ENCODE data around the gene MIA. TPM values are rescaled to one million over a fixed set of nuclear protein-coding genes. Genes with fewer than 3 reads are reported as not detected.

The MIA gene
- total and polyA plus RNA-seq, 3 experiments from 2014 or later: 0.89 to 1.1 TPM; not detected in 1

DNA sequence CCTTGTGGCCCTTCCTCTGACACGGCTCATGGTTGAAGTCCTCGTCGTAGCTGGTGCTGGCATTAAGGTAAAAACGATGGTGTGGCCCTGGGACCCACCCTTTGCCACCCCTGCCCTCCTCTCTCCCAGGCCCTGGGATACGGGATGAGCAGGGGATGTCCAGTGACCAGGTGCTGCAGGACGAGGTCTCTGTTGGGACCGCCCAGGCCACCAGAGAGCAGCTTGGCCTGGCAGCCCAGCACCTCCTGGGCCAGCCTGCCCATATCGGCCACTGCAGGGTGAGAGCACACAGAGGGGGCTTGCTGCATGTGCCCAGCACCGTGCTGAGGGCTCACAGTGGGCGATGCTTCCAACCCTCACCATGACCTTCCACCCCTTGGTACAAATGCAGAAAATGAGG, 31.4 kb upstream of the MIA start:
- Mint-ChIP-seq H3K4me1 (peaks cover 0 to 4% (median 0%) of the 10 kb centered on the region in 3 donors), H3K4me3 (no peak overlapping the region), H3K36me3 (peaks cover 0 to 14% (median under 1%) of the 10 kb centered on the region in 3 donors), H3K9me3 (no peaks in the 10 kb centered on the region), H3K27ac (no peak overlapping the region), H3K27me3 (no peaks in the 10 kb centered on the region)
- no peak overlapping the region for H3K27ac ChIP-seq (ENCODE audit: low read depth, low read length)
- no peaks in the 10 kb centered on the region for H3K27me3 ChIP-seq (ENCODE audit: insufficient read depth, low read length, poor library complexity, severe bottlenecking)
- H3K36me3 ChIP-seq (ENCODE audit: insufficient read depth, low read length): peaks cover under 1% of the 10 kb centered on the region
- DNase-seq: no peak
- ChIA-PET CTCF (interaction anchor here (0.7 to 1.9 kb wide), 3 partner anchors 8 to 81 kb away, joined by 3 to 6 read pairs (median 4); no protein-coding TSS in a partner anchor), POLR2A (no interaction called here)
- H3K4me3 ChIP-seq (ENCODE audit: low read length): no peak overlapping the region
- no peaks in the 10 kb centered on the region for H3K9me3 ChIP-seq (ENCODE audit: low read length)
- no peaks in the 10 kb centered on the region for H3K4me1 ChIP-seq (ENCODE audit: insufficient read depth, low read length)

DNA sequence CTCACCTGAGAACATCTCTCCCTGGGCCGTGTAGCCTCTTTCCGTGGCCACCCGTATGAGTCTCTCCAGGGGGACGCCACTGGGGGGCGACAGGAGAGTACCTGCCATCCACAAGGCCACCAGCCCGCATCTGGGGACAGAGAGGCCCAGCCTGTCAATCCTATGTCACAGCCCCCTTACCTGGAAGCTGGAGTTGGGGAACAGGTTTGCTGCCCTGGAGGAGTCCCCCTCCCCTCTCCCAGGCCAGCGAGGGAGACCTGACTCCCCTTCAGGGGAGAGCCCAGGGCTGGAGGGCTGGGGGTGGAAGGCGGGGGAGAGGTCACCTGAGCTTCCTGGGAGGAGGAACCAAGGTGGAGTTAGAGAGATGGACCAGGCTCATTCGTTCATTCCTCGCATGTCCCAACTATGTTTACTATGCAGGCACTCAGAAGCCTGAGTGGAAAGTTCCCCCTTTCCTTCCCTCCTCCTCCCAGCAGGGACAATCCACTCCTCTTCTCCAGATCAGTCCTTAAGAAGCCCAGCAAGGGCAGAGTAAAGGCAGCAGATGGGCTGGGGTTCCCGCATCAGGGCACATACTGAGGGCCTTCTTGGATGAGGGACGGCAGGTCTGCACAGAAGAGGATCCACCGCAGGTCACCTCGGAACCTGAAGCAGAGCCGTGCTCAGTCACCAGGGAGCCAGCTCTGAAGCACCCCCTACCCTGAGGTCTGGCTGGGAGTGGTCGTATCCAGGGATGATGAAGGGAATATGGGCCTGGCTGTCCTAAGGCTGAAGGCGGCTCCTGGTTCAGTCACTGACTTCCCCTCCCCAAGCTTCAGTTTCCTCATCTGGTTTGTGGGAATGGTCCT, 30.5 kb upstream of the MIA start:
- H3K36me3 ChIP-seq (ENCODE audit: insufficient read depth, low read length): no peaks in the 10 kb centered on the region
- H3K27ac ChIP-seq (ENCODE audit: low read depth, low read length): no peak overlapping the region
- Mint-ChIP-seq H3K9me3 (no peaks in the 10 kb centered on the region), H3K4me1 (peaks cover 3 to 8% (median 5%) of the 10 kb centered on the region in 3 donors), H3K36me3 (peaks cover 0 to 5% (median 0%) of the 10 kb centered on the region in 3 donors), H3K4me3 (no peak overlapping the region), H3K27me3 (no peaks in the 10 kb centered on the region), H3K27ac (peak overlapping the region in 1 of 8 donors; percentile 73)
- no peaks in the 10 kb centered on the region for H3K9me3 ChIP-seq (ENCODE audit: low read length)
- no peaks in the 10 kb centered on the region for H3K27me3 ChIP-seq (ENCODE audit: insufficient read depth, low read length, poor library complexity, severe bottlenecking)
- ChIA-PET CTCF (interaction anchor here (0.7 to 1.9 kb wide), 4 partner anchors 9 to 460 kb away, joined by 3 to 6 read pairs (median 4); no protein-coding TSS in a partner anchor), POLR2A (interaction anchor here (1.2 kb wide), 1 partner anchor 33 kb away, joined by 5 read pairs; the partner anchor contains the start of gene RAB4B)
- DNase-seq: peak in 2 of 5 donors; percentile 33 to 61
- H3K4me1 ChIP-seq (ENCODE audit: insufficient read depth, low read length): peaks cover 4% of the 10 kb centered on the region
- no peak overlapping the region for H3K4me3 ChIP-seq (ENCODE audit: low read length)

DNA sequence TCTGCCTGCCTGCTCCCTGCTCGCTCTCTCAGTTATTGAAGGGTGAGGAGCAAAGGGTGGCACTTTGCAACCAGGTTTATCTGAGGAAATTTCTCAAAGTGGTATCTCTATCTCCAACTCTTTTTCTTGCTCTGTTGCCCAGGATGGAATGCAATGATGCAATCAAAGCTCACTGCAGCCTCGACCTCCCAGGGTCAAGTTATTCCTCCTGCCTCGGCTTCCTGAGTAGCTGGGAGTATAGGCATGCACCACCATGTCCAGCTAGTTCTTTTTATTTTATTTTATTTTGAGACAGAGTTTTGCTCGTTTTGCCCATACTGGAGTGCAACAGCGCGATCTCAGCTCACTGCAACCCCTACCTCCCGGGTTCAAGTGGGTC, 29.9 kb upstream of the MIA start:
- Histone ChIP-seq H3K4me1 (ENCODE audit: insufficient read depth, low read length) (peaks cover 8% of the 10 kb centered on the region), H3K27ac (ENCODE audit: low read depth, low read length) (no peak overlapping the region), H3K4me3 (ENCODE audit: low read length) (no peak overlapping the region), H3K9me3 (ENCODE audit: low read length) (no peaks in the 10 kb centered on the region), H3K27me3 (ENCODE audit: insufficient read depth, low read length, poor library complexity, severe bottlenecking) (no peaks in the 10 kb centered on the region), H3K36me3 (ENCODE audit: insufficient read depth, low read length) (no peaks in the 10 kb centered on the region)
- peaks cover 9 to 15% (median 11%) of the 10 kb centered on the region in 3 donors for H3K4me1 Mint-ChIP-seq
- H3K36me3 Mint-ChIP-seq: peaks cover 0 to 8% (median 0%) of the 10 kb centered on the region in 3 donors
- no peak overlapping the region for H3K4me3 Mint-ChIP-seq
- ChIA-PET CTCF (interaction anchor here (1.5 to 1.9 kb wide), 2 partner anchors 10 to 74 kb away, joined by 4 to 6 read pairs; no protein-coding TSS in a partner anchor), POLR2A (interaction anchor here (1.2 kb wide), 1 partner anchor 32 kb away, joined by 5 read pairs; the partner anchor contains the start of gene RAB4B)
- no peak for DNase-seq
- H3K27ac Mint-ChIP-seq: no peak overlapping the region
- H3K27me3 Mint-ChIP-seq: peaks cover 0 to 2% of the 10 kb centered on the region in 2 donors
- no peaks in the 10 kb centered on the region for H3K9me3 Mint-ChIP-seq

DNA sequence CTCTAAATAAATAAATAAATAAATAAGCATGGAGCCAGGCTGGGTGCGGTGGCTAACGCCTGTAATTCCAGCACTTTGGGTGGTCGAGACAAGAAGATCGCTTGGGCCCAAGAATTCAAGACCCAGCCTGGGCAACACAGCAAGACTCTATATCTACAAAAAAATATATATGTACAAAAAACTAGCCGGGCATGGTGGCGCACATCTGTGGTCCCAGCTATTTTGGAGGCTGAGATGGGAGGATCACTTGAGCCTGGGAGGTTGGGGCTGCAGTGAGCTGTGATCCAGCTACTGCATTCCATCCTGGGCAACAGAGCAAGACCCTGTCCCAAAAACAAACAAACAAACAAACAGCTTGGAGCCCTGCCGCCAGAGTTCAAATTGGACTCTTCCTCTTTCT, 27.8 kb upstream of the MIA start:
- no peak for DNase-seq
- peaks cover 0 to 16% (median 0%) of the 10 kb centered on the region in 3 donors for H3K36me3 Mint-ChIP-seq
- H3K27me3 Mint-ChIP-seq: peaks cover 0 to 3% of the 10 kb centered on the region in 2 donors
- Histone ChIP-seq H3K4me1 (ENCODE audit: insufficient read depth, low read length) (peaks cover 8% of the 10 kb centered on the region), H3K4me3 (ENCODE audit: low read length) (no peak overlapping the region), H3K27ac (ENCODE audit: low read depth, low read length) (no peak overlapping the region), H3K27me3 (ENCODE audit: insufficient read depth, low read length, poor library complexity, severe bottlenecking) (no peaks in the 10 kb centered on the region), H3K9me3 (ENCODE audit: low read length) (no peaks in the 10 kb centered on the region), H3K36me3 (ENCODE audit: insufficient read depth, low read length) (no peaks in the 10 kb centered on the region)
- ChIA-PET CTCF (no interaction called here), POLR2A (interaction anchor here (1.5 kb wide), 1 partner anchor 51 kb away, joined by 4 read pairs; the partner anchor contains the start of gene EGLN2)
- H3K27ac Mint-ChIP-seq: peak overlapping the region in 1 of 8 donors; percentile 3
- H3K4me3 Mint-ChIP-seq: peak overlapping the region in 1 of 7 donors; percentile 32
- peaks cover 21 to 27% (median 22%) of the 10 kb centered on the region in 3 donors for H3K4me1 Mint-ChIP-seq
- no peaks in the 10 kb centered on the region for H3K9me3 Mint-ChIP-seq

DNA sequence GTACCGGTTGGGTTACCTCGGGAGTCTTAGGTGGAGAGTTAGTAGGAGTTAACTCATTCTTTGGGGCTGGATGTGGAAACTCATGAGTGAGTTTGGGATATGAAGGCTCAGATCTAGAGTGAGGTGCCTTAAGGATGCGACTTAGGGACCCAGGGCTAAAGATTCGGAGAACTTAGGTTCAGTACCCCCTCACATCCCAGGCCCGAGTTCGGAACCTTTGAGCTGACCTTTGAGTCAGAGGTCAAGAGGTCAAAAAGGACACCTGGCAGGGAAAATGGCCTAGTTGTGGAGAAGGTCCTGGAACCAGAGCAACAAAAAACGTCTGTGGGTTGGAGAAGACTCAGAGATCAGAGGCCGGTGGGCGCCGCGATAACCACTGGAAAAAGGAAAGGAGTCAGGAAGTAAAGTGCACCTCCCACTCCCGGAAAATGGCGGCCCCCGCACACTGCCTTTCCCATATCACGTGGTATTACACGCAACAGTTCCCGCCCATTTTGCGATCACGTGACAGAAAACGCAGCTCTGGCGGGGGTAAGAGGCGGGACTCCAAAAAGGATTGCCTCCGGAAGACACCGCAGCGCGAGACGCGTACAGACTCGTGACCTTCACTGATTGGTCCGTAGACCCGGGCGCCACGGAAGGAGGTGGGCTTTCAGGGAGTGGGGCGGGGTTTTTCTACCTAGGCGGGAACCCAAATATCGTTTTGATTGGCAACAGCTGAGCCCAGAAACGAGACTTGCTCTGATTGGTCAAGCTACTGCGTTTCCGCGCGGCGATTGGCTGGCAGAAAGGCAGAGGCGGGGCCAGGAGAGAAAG, 25.1 kb upstream of the MIA start, which contains the start of gene ACTMAP:
Gene ACTMAP (minus strand): TSS at position 420 of the 816 bp plus-strand sequence. CDS start 674 bp downstream, outside the sequence.
- H3K4me1 ChIP-seq (ENCODE audit: insufficient read depth, low read length): peaks cover 30% of the 10 kb centered on the region
- H3K4me3 Mint-ChIP-seq: peak within 1 kb of the TSS; percentile 94 to 99 (median 98)
- peaks cover 0 to 29% (median 5%) of the 10 kb centered on the region in 3 donors for H3K36me3 Mint-ChIP-seq
- H3K27me3 Mint-ChIP-seq: peaks cover 0 to 3% of the 10 kb centered on the region in 2 donors
- POLR2A ChIA-PET: interaction anchor here (0.5 to 10.5 kb wide), 13 partner anchors 18 to 614 kb away, joined by 3 to 110 read pairs (median 6); partner anchors contain the start of genes B9D2, COQ8B, EGLN2 and NUMBL
- H3K27me3 ChIP-seq (ENCODE audit: insufficient read depth, low read length, poor library complexity, severe bottlenecking): no peaks in the 10 kb centered on the region
- peak within 1 kb of the TSS; percentile 83 for H3K4me3 ChIP-seq (ENCODE audit: low read length)
- H3K9me3 ChIP-seq (ENCODE audit: low read length): no peaks in the 10 kb centered on the region
- H3K27ac Mint-ChIP-seq: peak within 1 kb of the TSS; percentile 95 to 100 (median 98)
- CTCF ChIA-PET: interaction anchor here (1.0 to 2.5 kb wide), 6 partner anchors 28 to 87 kb away, joined by 3 to 13 read pairs (median 8); partner anchors contain the start of genes EGLN2 and RAB4B
- peaks cover 34 to 43% (median 40%) of the 10 kb centered on the region in 3 donors for H3K4me1 Mint-ChIP-seq
- peak; percentile 98 to 100 (median 100) for DNase-seq
- H3K9me3 Mint-ChIP-seq: no peaks in the 10 kb centered on the region
- H3K36me3 ChIP-seq (ENCODE audit: insufficient read depth, low read length): peaks cover 1% of the 10 kb centered on the region
- H3K27ac ChIP-seq (ENCODE audit: low read depth, low read length): peak within 1 kb of the TSS; percentile 92

DNA sequence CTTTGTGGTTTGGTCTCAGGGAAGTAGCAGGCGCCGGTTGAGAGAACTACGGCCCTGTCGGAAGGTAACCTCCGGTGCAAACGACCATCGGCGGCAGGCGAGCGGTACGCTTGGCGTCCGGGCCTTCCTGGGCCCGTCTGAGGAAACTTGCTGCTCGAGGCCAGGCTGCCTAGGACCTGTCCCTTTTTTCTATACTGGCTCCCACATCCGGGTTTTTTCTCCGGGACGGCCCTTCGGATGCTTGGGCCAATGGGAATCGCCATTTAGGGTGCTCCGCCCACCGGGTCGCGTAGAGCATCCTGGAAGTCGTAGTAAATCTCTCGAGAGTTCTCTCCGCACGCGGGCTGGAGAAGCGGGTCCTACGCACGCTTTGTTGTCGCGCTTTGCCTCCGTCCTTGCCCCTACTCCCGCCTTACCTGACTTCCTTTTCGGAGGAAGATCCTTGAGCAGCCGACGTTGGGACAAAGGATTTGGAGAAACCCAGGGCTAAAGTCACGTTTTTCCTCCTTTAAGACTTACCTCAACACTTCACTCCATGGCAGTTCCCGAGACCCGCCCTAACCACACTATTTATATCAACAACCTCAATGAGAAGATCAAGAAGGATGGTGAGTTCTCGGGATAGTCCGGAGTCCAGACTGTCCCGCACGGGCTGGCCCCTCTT, 24.3 kb upstream of the MIA start, which contains the start of gene SNRPA:
Gene SNRPA (plus strand): TSS at position 330 of the 664 bp plus-strand sequence. CDS start 206 bp downstream, at position 536.
- CTCF ChIA-PET: interaction anchor here (1.0 to 2.5 kb wide), 6 partner anchors 27 to 88 kb away, joined by 3 to 13 read pairs (median 8); partner anchors contain the start of genes EGLN2 and RAB4B
- H3K4me1 ChIP-seq (ENCODE audit: insufficient read depth, low read length): peaks cover 37% of the 10 kb centered on the region

More for the DNA sequence above, 24.3 kb upstream of the MIA start, which contains the start of gene SNRPA:
- peaks cover 7% of the 10 kb centered on the region for H3K36me3 ChIP-seq (ENCODE audit: insufficient read depth, low read length)
- no peaks in the 10 kb centered on the region for H3K9me3 ChIP-seq (ENCODE audit: low read length)
- peak within 1 kb of the TSS; percentile 95 to 100 (median 98) for H3K27ac Mint-ChIP-seq
- peaks cover 41 to 50% (median 47%) of the 10 kb centered on the region in 3 donors for H3K4me1 Mint-ChIP-seq
- POLR2A ChIA-PET: interaction anchor here (0.5 to 10.5 kb wide), 13 partner anchors 17 to 613 kb away, joined by 3 to 110 read pairs (median 6); partner anchors contain the start of genes B9D2, COQ8B, EGLN2 and NUMBL
- H3K4me3 ChIP-seq (ENCODE audit: low read length): peak within 1 kb of the TSS; percentile 83
- no peaks in the 10 kb centered on the region for H3K9me3 Mint-ChIP-seq
- peaks cover 0 to 36% (median 5%) of the 10 kb centered on the region in 3 donors for H3K36me3 Mint-ChIP-seq
- H3K27me3 ChIP-seq (ENCODE audit: insufficient read depth, low read length, poor library complexity, severe bottlenecking): no peaks in the 10 kb centered on the region
- H3K4me3 Mint-ChIP-seq: peak within 1 kb of the TSS; percentile 94 to 99 (median 98)
- peaks cover 0 to 3% of the 10 kb centered on the region in 2 donors for H3K27me3 Mint-ChIP-seq
- peak within 1 kb of the TSS; percentile 92 for H3K27ac ChIP-seq (ENCODE audit: low read depth, low read length)
- peak; percentile 93 to 99 (median 98) for DNase-seq
